Neural progenitor cell (in vitro differentiated cells): Measurements from ENCODE around the gene NPM1. TPM values are rescaled to one million over a fixed set of nuclear protein-coding genes. Genes with fewer than 3 reads are reported as not detected.
"Not testable (repeated sequence)": the region's sequence is repeated elsewhere in the genome, so short reads cannot be mapped to it uniquely, and the experiment has no call there.

ENCODE experiments used
- DNase-seq: peaks from one replicate; pipeline ENCODE4 v3.0.0-alpha.2; 2016; ENCODE audit warnings: low spot score
- H2AFZ ChIP-seq: fragments of 200-600 bp; sonication (generic); replicated peaks from 2 replicates; pipeline ENCODE4 v1.6.1; 2016; ENCODE audit warnings: antibody characterized with exemption
- H3F3A ChIP-seq: fragments of 200-600 bp; sonication (generic); 2 replicates; pipeline ENCODE4 v1.6.1; 2016; ENCODE audit warnings: antibody characterized with exemption, low read depth
- H3K27ac ChIP-seq: fragments of 200-600 bp; sonication (generic); 2 replicates; pipeline ENCODE4 v1.5.1; 2016; ENCODE audit warnings: mild to moderate bottlenecking
- H3K27me3 ChIP-seq: fragments of 200-600 bp; sonication (generic); 2 replicates; pipeline ENCODE4 v1.6.1; 2016; ENCODE audit warnings: mild to moderate bottlenecking, moderate library complexity
- H3K36me3 ChIP-seq: fragments of 200-600 bp; sonication (generic); 2 replicates; pipeline ENCODE4 v1.5.1; 2016
- H3K4me1 ChIP-seq: fragments of 200-600 bp; sonication (generic); 2 replicates; pipeline ENCODE4 v1.6.1; 2016; ENCODE audit warnings: mixed run types
- H3K4me2 ChIP-seq: fragments of 200-600 bp; sonication (generic); 2 replicates; pipeline ENCODE4 v1.6.1; 2016
- H3K4me3 ChIP-seq: fragments of 200-600 bp; sonication (generic); 2 replicates; pipeline ENCODE4 v1.5.1; 2016
- H3K79me2 ChIP-seq: fragments of 200-600 bp; sonication (generic); 2 replicates; pipeline ENCODE4 v1.6.1; 2016; ENCODE audit warnings: low read depth
- H3K9ac ChIP-seq: fragments of 200-600 bp; sonication (generic); 2 replicates; pipeline ENCODE4 v1.6.1; 2016
- H3K9me3 ChIP-seq: fragments of 200-600 bp; sonication (generic); 2 replicates; pipeline ENCODE4 v1.5.1; 2016; ENCODE audit warnings: low read depth
- H4K20me1 ChIP-seq: fragments of 200-600 bp; sonication (generic); 2 replicates; pipeline ENCODE4 v1.6.1; 2016; ENCODE audit warnings: low read depth
- H3K27ac Mint-ChIP-seq: 3 replicates; pipeline ENCODE4 v1.8.0; 2021; ENCODE audit warnings: mixed read lengths
- H3K27me3 Mint-ChIP-seq: 2 replicates; pipeline ENCODE4 v1.8.0; 2022; ENCODE audit warnings: low read depth, mild to moderate bottlenecking, inconsistent platforms, moderate library complexity, mixed read lengths; ENCODE audit not compliant: insufficient read depth
- H3K36me3 Mint-ChIP-seq: 3 replicates; pipeline ENCODE4 v1.8.0; 2021; ENCODE audit warnings: mixed read lengths
- H3K4me1 Mint-ChIP-seq: 3 replicates; pipeline ENCODE4 v1.8.0; 2021; ENCODE audit warnings: mixed read lengths
- H3K4me3 Mint-ChIP-seq: 3 replicates; pipeline ENCODE4 v1.8.0; 2021; ENCODE audit warnings: mild to moderate bottlenecking, moderate library complexity, mixed read lengths
- H3K9me3 Mint-ChIP-seq: 3 replicates; pipeline ENCODE4 v1.8.0; 2020; ENCODE audit warnings: mixed read lengths
- CTCF ChIP-seq: fragments of 200-600 bp; sonication (generic); IDR thresholded peaks from 2 replicates; pipeline ENCODE4 v1.5.1; 2017; ENCODE audit warnings: antibody characterized with exemption, mild to moderate bottlenecking
- EZH2 ChIP-seq: fragments of 200-600 bp; sonication (generic); IDR thresholded peaks from 2 replicates; pipeline ENCODE4 v1.6.1; 2017; ENCODE audit warnings: antibody characterized with exemption, mild to moderate bottlenecking, moderate library complexity
- EZH2phosphoT487 ChIP-seq: fragments of 200-600 bp; sonication (generic); IDR thresholded peaks from 2 replicates; pipeline ENCODE4 v1.6.1; 2017; ENCODE audit warnings: antibody characterized with exemption
- total RNA-seq: library from RNA; depleted of rRNA; stranded (reverse); fragments of >200 nt; gene quantifications from 2 replicates; pipeline ENCODE4 v1.2.3, GENCODE V29; 2015; ENCODE audit warnings: low replicate concordance

The NPM1 gene
- total RNA-seq, 1 donor from 2014 or later = 3,685 TPM

- H3K9me3 ChIP-seq = no peaks in the 10 kb centered on the region
- H3K4me1 ChIP-seq = no peaks in the 10 kb centered on the region
- H3K36me3 ChIP-seq = no peaks in the 10 kb centered on the region
- H3K27ac Mint-ChIP-seq = no peak overlapping the region
- H3K9ac ChIP-seq = no peak overlapping the region
- no peak for DNase-seq
- no peak overlapping the region for H3K27ac ChIP-seq
- H2AFZ ChIP-seq = no peak overlapping the region
- H3K4me3 Mint-ChIP-seq = no peak overlapping the region
- no peaks in the 10 kb centered on the region for H3K27me3 ChIP-seq
- H4K20me1 ChIP-seq = no peaks in the 10 kb centered on the region
- H3F3A ChIP-seq = no peaks in the 10 kb centered on the region
- H3K79me2 ChIP-seq = no peaks in the 10 kb centered on the region
- no peaks in the 10 kb centered on the region for H3K36me3 Mint-ChIP-seq
- no peak overlapping the region for H3K4me3 ChIP-seq
- no peaks in the 10 kb centered on the region for H3K4me1 Mint-ChIP-seq
- no peaks in the 10 kb centered on the region for H3K9me3 Mint-ChIP-seq
- H3K27me3 Mint-ChIP-seq = peaks cover 5% of the 10 kb centered on the region
- TF ChIP-seq CTCF (no peak), EZH2 (no peak), EZH2phosphoT487 (no peak)
- H3K4me2 ChIP-seq = no peak overlapping the region
Measured at GRCh38 chr5:171355302-171355724, 32.3 kb upstream of the NPM1 start.

- Mint-ChIP-seq H3K4me3 (no peak overlapping the region), H3K4me1 (no peaks in the 10 kb centered on the region), H3K27ac (no peak overlapping the region), H3K36me3 (no peaks in the 10 kb centered on the region), H3K27me3 (peaks cover 2% of the 10 kb centered on the region), H3K9me3 (no peaks in the 10 kb centered on the region)
- Histone ChIP-seq H3K4me3 (no peak overlapping the region), H3K4me1 (no peaks in the 10 kb centered on the region), H2AFZ (no peak overlapping the region), H3K9ac (no peak overlapping the region), H3K36me3 (no peaks in the 10 kb centered on the region), H4K20me1 (no peaks in the 10 kb centered on the region), H3K4me2 (no peak overlapping the region), H3K27me3 (no peaks in the 10 kb centered on the region), H3K9me3 (no peaks in the 10 kb centered on the region), H3F3A (no peaks in the 10 kb centered on the region), H3K27ac (no peak overlapping the region), H3K79me2 (no peaks in the 10 kb centered on the region)
- TF ChIP-seq EZH2 = no peak
- TF ChIP-seq CTCF = no peak
- no peak for TF ChIP-seq EZH2phosphoT487
- DNase-seq = no peak
Measured at GRCh38 chr5:171357843-171358242, 29.8 kb upstream of the NPM1 start.

- H3K9ac ChIP-seq, H3K9me3 ChIP-seq, H3K9me3 Mint-ChIP-seq, H3K27ac ChIP-seq, H3K79me2 ChIP-seq, H3K36me3 Mint-ChIP-seq, H3K4me3 Mint-ChIP-seq, H3K4me2 ChIP-seq, H3K27me3 ChIP-seq, H4K20me1 ChIP-seq, H3K27me3 Mint-ChIP-seq, H3K4me1 Mint-ChIP-seq, H3F3A ChIP-seq, H3K27ac Mint-ChIP-seq, DNase-seq, H3K4me3 ChIP-seq, H3K4me1 ChIP-seq, H2AFZ ChIP-seq, H3K36me3 ChIP-seq: not testable (repeated sequence)
Measured at GRCh38 chr5:171361151-171361550, 26.5 kb upstream of the NPM1 start.

GRCh38 chr5:171363249-171363648, 24.4 kb upstream of the NPM1 start:
- H3K4me3 ChIP-seq, H3F3A ChIP-seq, H4K20me1 ChIP-seq, H3K36me3 ChIP-seq, H3K4me3 Mint-ChIP-seq, H3K27me3 Mint-ChIP-seq, H3K27ac Mint-ChIP-seq, H3K4me1 ChIP-seq, H3K4me2 ChIP-seq, H3K36me3 Mint-ChIP-seq, H2AFZ ChIP-seq, H3K27ac ChIP-seq, H3K79me2 ChIP-seq, H3K9me3 ChIP-seq, DNase-seq, H3K27me3 ChIP-seq, H3K9me3 Mint-ChIP-seq, H3K9ac ChIP-seq, H3K4me1 Mint-ChIP-seq: not testable (repeated sequence)
